Measurements from ENCODE around the gene PRM1.

The PRM1 gene

DNA sequence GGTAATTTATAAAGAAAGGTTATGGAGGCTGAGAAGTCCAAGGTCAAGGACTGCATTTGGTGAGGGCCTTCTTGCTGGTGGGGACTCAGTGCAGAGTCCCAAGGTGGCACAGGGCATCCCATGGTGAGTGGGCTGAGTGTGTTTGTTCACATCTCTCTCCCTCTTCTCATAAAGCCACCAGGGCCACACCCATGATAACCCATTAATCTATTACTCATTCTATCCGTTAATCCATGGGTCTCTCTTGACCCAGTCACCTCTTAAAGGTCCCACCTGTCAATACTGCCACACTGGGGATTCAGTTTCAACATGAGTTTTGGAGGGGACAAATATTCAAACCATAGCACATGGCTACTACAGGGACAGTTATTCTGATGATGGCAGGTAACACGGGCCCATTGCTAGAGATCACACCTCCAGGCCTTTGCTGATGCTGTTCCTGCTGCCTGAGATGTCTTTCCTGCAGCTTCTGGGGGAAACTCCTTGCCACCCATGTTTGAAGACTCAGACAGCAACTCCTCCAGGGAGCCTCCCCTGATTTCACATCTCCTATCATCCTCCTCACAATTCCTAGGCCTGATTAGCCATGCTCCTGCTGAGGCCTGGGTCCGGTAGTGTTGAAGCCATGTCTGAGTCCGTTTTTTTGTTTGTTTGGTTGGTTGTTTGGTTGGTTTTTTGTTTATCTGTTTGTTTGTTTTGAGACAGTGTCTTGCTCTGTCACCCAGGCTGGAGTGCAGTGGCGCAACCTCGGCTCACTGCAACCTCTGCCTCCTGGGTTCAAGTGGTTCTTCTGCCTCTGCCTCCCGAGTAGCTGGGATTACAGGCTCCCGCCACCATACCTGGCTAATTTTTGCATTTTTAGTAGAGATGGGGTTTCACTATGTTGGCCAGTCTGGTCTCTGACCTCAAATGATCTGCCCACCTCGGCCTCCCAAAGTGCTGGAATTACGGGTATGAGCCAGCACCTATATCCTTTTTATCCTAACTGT, 41.2 kb downstream of the PRM1 start:
- H2AFZ ChIP-seq (ENCODE audit: low read depth, low read length): no peak overlapping the region
- DNase-seq (no peak), ATAC-seq (ENCODE audit: insufficient read depth, low read depth) (no peak)
- peak overlapping the region; percentile 62 for H3K9ac ChIP-seq (ENCODE audit: low read depth, low read length)
- H3K9me3 ChIP-seq (ENCODE audit: insufficient read depth, low read length, severe bottlenecking): no peaks in the 10 kb centered on the region
- peak overlapping the region; percentile 59 for H3K4me2 ChIP-seq (ENCODE audit: insufficient read depth, low read length)
- peaks cover 9% of the 10 kb centered on the region for H3K79me2 ChIP-seq (ENCODE audit: insufficient read depth, low read length)
- no peaks in the 10 kb centered on the region for H3K27me3 ChIP-seq (ENCODE audit: insufficient read depth, low read length, poor library complexity)
- H3K36me3 ChIP-seq (ENCODE audit: insufficient read depth, low read length): no peaks in the 10 kb centered on the region
- TF ChIP-seq EZH2 (IDR thresholded peaks at IDR 0.05; ENCODE audit: borderline replicate concordance, low read depth, low read length, severe bottlenecking): no peak
- peak overlapping the region in 1 of 2 experiments; percentile 44; a peak in 2 of 4 replicates for H3K4me3 ChIP-seq (ENCODE audit: low read depth in 1 of 2, low read length in 2 of 2)
- H3K27ac ChIP-seq (ENCODE audit: low read length): peak overlapping the region; percentile 96
- H4K20me1 ChIP-seq (ENCODE audit: insufficient read depth, low read length): no peaks in the 10 kb centered on the region
- peaks cover 88% of the 10 kb centered on the region for H3K4me1 ChIP-seq (ENCODE audit: insufficient read depth, low read length)

DNA sequence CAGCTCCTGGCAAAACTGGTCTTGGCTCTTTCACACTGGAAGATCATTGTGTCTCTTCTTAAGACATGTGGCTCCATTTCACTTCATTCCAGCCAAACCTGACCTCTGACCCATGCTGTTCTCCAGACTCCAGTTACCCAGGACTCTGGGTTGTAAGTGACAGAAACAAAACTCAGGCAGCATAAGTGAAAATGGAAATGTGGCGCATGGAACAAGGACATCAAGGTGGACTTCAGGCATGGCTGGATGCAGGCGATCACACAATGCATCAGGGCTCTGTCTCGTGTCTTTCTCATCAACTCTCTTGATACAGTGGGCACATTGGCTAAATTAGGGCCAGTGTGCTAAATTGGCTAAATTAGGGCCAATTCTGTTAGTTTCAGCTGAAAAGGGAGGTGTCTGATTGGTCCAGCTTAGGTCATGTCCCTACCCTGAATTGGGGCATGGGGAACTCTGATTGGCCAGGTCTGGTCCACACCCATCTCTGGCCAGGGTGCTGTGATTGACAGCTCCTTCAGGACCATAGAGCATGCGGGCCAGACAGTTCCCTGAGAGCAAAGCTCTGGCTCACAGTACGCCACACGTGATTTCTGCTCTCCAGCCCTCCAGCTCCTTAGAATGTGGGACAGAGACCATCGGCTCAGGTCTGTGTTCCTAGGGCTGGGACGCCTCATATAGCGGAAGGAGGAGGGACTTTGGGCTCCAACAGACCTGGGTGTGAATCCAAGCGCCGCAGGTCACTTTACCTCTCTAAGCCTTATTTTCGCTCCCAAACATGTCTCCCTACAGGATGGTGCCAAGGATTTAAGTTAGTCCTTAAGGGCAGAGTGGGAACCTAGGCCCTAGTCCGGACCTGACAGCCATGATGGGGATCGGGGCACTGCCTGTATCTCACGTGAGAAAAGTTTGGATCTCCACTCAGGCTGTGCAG, 42.6 kb downstream of the PRM1 start:
- H3K9me3 ChIP-seq (ENCODE audit: insufficient read depth, low read length, severe bottlenecking): no peaks in the 10 kb centered on the region
- no peak overlapping the region; the same call in 1 of the 2 replicates for H3K9ac ChIP-seq (ENCODE audit: low read depth, low read length)
- peak overlapping the region; percentile 96 for H3K27ac ChIP-seq (ENCODE audit: low read length)
- no peaks in the 10 kb centered on the region for H3K27me3 ChIP-seq (ENCODE audit: insufficient read depth, low read length, poor library complexity)
- H2AFZ ChIP-seq (ENCODE audit: low read depth, low read length): no peak overlapping the region
- peaks cover 12% of the 10 kb centered on the region for H3K79me2 ChIP-seq (ENCODE audit: insufficient read depth, low read length)
- H3K4me2 ChIP-seq (ENCODE audit: insufficient read depth, low read length): no peak overlapping the region
- no peaks in the 10 kb centered on the region for H3K36me3 ChIP-seq (ENCODE audit: insufficient read depth, low read length)
- no peaks in the 10 kb centered on the region for H4K20me1 ChIP-seq (ENCODE audit: insufficient read depth, low read length)
- TF ChIP-seq EZH2 (IDR thresholded peaks at IDR 0.05; ENCODE audit: borderline replicate concordance, low read depth, low read length, severe bottlenecking) (no peak), CTCF (IDR thresholded peaks at IDR 0.05; ENCODE audit: borderline replicate concordance, extremely low read depth, low read length, poor library complexity, severe bottlenecking) (no peak)
- DNase-seq (no peak), ATAC-seq (ENCODE audit: insufficient read depth, low read depth) (no peak)
- H3K4me3 ChIP-seq (ENCODE audit: low read depth in 1 of 2, low read length in 2 of 2): no peak overlapping the region
- H3K4me1 ChIP-seq (ENCODE audit: insufficient read depth, low read length): peaks cover 91% of the 10 kb centered on the region

DNA sequence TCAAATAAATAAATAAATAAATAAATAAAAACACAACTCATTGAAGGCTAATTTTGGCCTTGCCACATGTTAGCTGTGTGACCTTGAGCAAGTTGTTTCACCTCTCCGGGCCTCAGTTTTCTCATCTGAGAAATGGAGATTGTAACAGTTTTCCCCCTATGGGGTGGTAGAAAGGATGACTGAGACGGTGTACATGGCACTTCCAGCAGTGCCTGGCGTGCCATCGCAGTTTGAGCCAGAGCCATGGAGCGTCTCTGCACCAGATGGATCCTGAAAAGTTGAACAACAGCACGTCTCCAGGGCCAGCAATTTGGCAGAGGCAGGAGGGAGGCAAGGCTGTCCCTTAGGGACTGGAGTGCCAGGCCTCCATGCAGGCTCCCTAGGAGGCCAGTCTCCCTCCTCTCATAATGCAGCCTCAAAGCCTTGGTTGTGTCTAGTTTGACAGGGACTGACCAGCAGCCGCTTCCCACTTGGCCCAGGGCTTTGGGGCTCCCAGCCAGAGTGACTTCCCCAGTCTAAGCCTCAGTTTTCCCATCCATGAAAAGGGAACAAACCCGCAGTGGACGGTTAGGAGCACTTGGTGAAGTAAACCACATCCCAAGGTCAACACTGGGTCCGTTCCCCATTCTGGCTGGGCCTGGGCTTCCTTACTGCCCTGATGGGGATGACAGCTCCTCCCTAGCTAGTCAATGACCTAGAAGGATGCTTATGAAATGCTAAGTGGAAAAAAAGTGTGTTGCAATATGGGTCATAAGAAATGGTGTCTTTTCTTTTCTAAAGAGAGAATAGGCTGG, 44.5 kb downstream of the PRM1 start:
- DNase-seq: no peak
- no peak overlapping the region for H2AFZ ChIP-seq (ENCODE audit: low read depth, low read length)
- no peak for ATAC-seq (ENCODE audit: insufficient read depth, low read depth)

More for the DNA sequence above, 44.5 kb downstream of the PRM1 start:
- no peaks in the 10 kb centered on the region for H4K20me1 ChIP-seq (ENCODE audit: insufficient read depth, low read length)
- no peak for TF ChIP-seq EZH2 (IDR thresholded peaks at IDR 0.05; ENCODE audit: borderline replicate concordance, low read depth, low read length, severe bottlenecking)
- no peak for TF ChIP-seq CTCF (IDR thresholded peaks at IDR 0.05; ENCODE audit: borderline replicate concordance, extremely low read depth, low read length, poor library complexity, severe bottlenecking)
- H3K27ac ChIP-seq (ENCODE audit: low read length): peak overlapping the region; percentile 76
- H3K9ac ChIP-seq (ENCODE audit: low read depth, low read length): no peak overlapping the region
- H3K9me3 ChIP-seq (ENCODE audit: insufficient read depth, low read length, severe bottlenecking): no peaks in the 10 kb centered on the region
- H3K4me2 ChIP-seq (ENCODE audit: insufficient read depth, low read length): no peak overlapping the region
- no peaks in the 10 kb centered on the region for H3K27me3 ChIP-seq (ENCODE audit: insufficient read depth, low read length, poor library complexity)
- no peak overlapping the region for H3K4me3 ChIP-seq (ENCODE audit: low read depth in 1 of 2, low read length in 2 of 2)
- H3K36me3 ChIP-seq (ENCODE audit: insufficient read depth, low read length): no peaks in the 10 kb centered on the region
- peaks cover 91% of the 10 kb centered on the region for H3K4me1 ChIP-seq (ENCODE audit: insufficient read depth, low read length)
- H3K79me2 ChIP-seq (ENCODE audit: insufficient read depth, low read length): peaks cover 13% of the 10 kb centered on the region
